ENCODE data around the gene JARID2.

Gene JARID2

DNA sequence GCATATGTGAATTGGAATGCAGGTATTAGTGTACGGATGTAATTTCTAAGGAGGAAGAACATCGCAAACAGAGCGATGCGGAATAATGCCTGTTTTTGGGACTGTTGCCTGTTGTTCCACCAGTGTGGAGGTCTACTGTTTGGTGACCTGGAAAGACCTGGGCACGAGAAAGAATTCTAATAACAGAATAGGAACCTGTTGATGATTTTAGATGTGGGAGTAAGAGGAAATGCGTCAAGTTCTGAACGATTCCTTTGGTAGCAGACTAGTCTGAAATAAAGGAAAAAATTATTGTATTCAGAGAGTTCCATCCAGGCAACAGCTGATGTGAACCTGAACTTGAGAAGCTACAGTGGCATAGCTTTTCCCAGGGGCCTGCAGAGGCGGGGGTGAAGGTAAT is 224.9 kb downstream of the JARID2 start:
- DNase-seq (ENCODE audit: low read depth), result no peak

DNA sequence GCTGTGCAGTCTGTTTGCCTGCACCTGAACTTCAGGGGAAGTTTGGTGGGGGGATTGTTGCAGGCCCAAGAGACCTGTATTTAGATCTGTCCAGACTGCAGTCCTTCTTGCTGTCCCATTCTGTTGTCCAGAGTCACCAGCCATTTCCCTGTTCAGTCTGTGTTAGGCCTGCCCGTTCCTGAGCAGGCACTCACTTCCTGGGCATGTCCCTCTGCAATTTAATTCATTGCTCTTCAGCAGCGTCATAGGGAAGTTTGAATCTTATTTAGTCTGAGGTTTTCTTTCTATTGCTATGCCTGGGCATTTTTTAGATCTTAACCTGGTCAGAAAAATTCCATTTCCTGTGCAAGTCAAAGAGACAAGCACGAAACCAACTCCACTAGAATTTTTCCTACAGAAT is 226.8 kb downstream of the JARID2 start:
- no peak for DNase-seq (ENCODE audit: low read depth)

DNA sequence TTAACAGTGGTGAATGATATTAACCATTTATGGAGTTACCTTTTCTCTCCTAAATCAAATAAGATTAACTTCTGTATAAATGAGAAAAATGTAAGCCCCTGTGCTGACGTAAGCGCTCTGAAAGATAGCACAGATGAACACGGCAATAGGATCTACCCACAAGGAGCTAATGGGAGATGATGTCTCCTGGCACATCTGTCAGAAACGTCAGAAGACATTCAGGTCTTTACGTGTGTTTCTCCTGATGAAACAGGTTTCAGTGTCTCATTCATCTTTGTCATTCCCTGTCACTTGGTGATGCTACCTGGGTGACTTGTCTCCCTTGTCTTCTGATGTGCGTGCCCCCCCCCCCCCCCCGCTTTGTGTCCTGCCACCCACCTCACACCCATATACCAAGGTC is 227.3 kb downstream of the JARID2 start:
- no peak for DNase-seq (ENCODE audit: low read depth)

DNA sequence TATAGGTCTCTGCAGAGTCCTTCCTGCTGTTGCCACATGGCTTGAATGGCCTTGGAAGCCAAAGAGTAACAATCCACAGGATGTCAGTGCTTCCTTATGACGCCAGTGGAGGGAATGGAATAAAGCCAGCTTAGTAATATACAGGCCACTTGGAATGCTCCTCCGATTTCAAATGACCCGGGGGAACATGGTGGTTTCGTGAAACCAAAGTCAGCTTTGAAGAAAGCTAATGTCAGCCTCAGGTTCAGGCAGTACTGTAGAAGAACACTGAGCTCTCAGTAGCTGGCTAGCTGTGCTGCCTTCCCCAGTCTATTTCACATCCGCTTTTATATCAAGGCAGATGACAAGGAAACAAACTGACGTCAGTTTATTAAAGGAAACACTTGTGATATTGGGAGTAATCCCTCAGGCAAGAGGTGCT is 227.9 kb downstream of the JARID2 start:
- DNase-seq (ENCODE audit: low read depth), result peak; percentile 86

DNA sequence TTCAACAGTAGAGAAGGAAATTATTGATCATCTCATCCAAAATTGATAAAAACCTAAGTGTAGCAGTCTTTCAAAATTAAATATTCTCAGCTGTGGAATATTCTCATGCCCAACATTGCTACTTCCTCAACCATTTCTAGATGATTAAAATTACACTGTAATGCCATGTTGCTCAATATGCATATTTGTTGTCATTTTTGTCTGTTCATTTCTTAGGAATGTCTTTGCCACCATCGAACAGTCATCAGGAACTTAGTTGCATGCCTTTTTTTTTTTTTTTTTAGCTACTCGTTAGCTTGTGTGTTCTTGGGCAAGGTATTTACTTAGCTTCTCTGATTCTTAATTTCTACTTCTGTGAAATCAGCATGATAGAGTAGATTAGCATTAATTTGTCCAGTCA is 228.3 kb downstream of the JARID2 start:
- no peak for DNase-seq (ENCODE audit: low read depth)

DNA sequence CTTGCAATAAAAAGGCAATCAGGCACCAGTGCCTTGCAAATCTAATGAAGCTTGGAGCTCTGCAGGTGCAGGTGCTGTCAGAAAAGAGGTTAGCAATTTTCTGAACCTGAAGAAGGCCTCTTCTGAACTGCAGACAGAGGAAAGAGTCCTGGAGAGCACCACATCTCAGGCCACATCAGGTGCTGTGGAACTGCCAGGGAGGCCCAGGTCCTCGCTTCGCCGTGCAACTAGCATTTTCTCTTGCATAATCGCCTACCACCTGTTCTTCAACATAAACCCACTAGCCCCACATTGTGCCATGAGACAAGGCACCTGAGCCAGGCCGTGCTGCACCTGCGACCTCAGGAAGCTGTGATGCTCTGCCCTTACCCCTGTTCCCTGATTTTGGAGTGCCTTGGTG is 229.4 kb downstream of the JARID2 start:
- no peak for DNase-seq (ENCODE audit: low read depth)

DNA sequence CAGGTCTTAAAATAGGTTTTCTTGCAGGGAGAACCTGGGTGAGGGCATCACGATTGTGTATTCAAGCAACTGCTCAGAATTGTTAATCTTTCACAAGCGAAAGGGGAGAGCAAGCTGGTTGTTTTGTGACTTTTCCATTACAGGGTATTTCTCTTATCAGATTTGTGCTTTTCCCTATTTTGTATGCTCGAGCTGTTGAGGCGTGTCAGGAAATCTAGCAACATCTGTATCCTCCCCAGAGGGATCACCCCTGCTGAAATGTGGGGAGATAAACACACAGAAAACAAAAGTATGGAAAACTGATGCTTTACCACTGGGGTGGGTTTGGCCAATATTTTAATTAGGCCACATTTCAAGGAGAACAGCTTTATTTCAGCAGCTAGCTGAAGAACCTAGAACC is 230.0 kb downstream of the JARID2 start:
- no peak for DNase-seq (ENCODE audit: low read depth)

DNA sequence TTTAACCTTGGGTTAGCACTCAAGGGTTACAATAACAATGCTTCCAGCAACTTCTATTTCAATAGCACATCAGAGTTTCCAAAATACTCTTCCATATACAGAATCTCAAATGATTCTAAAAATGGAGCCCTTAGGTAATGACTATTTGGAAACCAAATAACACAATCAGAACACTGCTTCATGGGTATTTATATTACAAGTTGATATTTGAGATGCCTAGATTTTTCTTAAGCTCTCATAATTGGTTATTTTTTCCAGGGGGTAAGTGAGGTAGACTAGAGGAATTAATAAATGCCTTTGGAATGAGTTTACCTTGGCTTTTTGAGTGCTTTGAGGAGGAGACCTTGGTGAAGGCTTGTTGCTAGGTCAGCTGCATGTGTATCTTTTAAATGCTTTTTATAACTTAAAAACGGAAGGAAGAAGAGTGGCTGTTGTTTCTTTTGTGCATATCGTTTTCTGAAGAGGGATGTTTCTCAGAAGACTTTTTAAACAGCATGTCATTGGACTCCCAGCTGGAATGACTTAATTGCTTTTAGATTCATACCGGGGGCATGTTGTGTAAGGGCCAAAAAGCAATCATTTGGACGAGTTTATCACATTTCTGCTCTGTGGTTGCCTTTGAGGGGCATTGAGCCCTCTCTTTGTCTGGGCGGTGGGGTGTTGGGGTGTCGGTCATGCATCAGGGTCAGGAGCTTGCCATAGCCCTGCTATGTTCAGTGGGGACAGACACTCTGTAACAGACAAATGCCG is 230.9 kb downstream of the JARID2 start:
- DNase-seq (ENCODE audit: low read depth), result no peak

DNA sequence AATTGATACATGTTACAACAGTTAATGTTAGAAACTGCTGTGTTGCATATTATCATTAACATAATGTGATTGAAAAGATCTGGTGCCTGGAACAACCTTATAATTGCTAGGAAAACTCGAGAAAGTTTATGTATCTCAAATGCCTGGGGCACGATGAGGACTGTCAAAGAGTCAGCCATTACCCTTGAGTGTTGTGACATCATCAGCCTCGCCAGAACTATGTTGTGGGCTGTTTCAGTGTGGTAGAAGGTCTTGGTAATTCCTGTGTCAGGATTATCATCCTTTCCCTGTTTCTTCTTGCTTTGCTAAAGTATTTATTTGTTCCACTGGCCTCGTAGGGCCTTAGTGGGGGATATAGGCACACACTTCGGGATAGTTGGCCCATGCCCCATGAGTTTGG is 231.9 kb downstream of the JARID2 start:
- no peak for DNase-seq (ENCODE audit: low read depth)

DNA sequence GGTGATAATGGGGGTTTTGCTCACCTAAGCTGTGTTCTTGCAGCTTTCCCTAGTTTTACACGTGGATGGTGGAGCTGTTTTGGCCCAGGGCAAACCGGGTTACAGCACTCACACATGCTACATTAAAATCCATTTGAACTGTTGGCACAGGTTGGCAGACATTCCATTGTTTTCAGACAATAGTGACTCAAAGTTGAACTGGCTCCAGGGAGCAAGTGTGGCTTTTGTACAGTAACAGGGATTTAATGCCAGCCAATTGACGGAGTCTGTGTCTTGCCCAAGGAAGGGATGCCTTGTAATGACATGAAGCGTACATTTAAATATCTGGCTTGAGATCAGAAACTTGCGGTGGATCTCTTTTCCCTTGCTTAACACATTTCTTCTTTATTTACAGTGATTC is 233.9 kb downstream of the JARID2 start:
- no peak for DNase-seq (ENCODE audit: low read depth)

DNA sequence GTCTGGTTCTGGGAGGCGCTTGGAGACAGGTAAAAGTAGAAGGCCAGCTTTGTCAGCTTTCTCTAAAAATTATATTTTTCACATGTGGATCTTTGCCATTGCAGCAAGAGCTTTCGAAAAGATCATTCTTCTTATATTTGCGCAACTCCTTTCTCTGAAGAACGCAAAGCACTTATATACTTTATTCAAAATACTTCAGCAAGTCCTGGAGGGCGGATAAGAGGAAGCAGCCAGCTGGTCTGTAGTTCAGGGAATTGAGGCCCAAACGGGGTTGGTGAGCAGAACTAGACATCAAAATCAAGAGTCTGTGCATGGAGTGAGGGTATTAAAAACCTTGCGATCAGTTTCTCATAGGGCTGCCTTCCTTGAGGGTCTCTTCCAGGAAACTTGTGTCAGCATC is 234.7 kb downstream of the JARID2 start:
- no peak for DNase-seq (ENCODE audit: low read depth)

DNA sequence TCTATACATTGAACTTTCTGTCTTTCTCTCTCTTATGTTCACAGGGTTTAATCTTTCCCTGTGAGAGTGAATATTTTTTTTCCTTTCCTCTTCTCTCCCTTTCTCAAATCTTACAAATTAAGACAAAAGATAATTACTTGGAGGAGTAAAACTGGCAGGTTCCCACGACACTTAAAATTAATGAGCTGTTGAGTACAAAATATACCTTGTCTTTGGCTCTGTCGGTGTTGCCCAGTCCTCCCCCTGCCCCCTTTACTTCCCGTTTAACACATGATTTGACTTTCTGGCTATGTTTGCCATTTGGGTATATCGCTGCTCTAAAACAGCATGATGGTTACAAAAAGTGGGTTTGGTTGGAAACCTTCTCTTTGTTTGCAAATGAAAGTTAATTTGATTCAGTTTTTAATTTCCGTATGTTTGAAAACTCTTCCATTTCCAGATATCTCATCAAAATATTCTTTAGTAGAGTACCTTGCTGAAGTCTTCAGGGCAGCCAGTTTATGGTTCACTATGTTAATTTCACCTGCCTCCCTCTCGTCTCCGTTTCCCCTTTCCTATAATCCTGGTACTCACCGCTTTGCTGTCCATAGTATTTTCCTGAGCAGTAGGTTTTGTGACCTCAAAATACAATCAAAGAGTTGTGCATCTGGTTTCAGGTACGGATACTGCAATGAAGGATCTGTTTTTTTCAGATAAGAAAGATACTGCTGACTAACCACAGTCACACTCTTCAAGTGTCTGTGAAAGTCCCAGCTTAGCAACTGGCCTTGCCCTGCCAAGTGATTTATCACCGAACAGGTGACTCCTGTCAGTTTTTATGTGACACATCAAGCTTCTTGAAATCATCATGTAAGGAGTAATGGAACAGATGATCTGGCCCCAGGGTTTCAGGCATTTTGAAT is 235.8 kb downstream of the JARID2 start:
- no peak for DNase-seq (ENCODE audit: low read depth)

DNA sequence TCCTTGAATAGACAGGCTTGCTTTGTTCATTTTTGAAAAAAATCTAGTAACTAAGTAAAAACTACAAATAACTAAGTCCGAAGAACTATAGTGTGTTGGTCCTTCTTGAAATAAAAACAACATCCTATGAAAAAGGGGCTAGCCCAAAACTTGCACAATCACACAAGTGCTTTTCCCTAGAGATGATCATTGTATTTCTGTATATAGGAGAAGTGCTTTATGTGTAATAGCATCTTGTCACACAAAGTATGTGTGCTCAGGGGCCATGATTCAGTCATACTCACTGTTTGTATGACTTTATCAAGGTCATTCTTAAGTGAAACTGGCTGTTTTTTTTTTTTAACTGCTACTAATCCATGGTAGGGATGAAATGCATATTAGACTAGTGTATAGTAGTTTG is 237.2 kb downstream of the JARID2 start:
- DNase-seq (ENCODE audit: low read depth), result no peak

DNA sequence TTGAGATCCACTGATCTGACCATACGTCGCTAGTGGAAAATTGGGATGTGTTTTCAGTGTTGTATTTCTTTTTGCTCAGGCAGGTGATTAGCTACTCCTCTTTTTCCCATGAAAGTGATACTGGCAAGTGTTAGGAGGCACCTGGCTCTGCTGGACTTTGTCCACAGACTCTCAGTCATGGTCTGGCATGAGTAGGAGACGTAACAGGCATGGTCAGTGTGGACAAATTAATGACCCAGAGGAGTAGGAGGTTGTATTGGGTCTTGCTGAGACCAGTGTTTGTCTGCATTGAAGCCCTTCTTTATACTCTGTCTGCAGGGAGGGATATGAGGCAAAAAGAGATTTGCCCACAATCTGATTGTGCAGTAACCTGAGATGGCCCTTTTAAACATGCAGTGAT is 238.3 kb downstream of the JARID2 start:
- no peak for DNase-seq (ENCODE audit: low read depth)

DNA sequence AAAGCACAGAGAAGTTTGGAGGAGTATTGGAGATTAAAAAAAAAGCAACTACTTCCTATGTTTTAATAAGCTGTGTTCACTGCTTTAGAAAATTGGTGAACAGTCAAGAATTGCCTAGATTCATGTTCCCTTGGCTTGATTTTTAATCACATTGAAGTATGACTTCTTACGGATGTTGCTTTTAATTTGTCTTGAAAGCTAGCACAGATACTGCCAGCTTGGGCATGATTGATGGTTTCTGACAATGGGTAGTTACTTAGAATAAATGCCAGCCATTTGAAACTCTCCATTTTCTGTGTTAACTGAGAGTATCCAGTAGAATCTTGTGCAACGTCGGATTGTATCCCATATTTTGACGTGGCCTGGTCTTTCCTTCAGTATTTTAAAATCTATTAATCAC is 239.0 kb downstream of the JARID2 start:
- no peak for DNase-seq (ENCODE audit: low read depth)

DNA sequence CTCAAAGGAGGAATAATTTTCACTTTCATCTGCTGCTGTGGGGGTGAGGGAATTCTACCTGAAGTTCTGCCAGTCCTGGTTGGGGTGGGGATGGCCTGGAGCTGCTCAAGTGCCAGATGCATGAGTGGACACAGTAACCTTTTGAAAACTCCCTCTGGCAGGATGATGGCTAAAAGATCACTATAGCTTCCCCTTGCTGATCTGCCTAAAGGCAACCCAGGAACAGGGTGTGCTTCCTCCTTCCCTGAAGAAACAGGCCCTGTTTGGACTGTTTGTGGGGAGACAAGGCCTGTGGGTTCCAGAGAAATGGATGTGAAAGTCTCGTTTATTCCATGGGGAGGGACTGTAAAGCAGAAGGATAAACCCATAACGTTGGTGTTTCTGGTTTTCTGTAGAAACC is 240.1 kb downstream of the JARID2 start:
- no peak for DNase-seq (ENCODE audit: low read depth)

DNA sequence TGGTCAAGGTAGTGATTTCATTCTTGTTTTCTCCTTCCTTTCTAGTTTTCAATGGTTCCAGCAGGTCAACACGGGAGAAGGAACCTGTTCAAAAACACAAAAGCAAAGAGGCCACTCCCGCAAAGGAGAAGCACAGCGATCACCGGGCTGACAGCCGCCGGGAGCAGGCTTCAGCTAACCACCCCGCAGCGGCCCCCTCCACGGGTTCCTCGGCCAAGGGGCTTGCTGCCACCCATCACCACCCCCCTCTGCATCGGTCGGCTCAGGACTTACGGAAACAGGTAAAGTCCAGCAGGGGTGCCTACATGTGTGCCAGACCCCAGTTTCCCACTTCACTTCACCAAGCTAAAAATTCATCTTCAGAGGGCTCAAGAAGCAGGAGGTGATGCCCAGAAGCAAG is 241.4 kb downstream of the JARID2 start:
- no peak for DNase-seq (ENCODE audit: low read depth)

DNA sequence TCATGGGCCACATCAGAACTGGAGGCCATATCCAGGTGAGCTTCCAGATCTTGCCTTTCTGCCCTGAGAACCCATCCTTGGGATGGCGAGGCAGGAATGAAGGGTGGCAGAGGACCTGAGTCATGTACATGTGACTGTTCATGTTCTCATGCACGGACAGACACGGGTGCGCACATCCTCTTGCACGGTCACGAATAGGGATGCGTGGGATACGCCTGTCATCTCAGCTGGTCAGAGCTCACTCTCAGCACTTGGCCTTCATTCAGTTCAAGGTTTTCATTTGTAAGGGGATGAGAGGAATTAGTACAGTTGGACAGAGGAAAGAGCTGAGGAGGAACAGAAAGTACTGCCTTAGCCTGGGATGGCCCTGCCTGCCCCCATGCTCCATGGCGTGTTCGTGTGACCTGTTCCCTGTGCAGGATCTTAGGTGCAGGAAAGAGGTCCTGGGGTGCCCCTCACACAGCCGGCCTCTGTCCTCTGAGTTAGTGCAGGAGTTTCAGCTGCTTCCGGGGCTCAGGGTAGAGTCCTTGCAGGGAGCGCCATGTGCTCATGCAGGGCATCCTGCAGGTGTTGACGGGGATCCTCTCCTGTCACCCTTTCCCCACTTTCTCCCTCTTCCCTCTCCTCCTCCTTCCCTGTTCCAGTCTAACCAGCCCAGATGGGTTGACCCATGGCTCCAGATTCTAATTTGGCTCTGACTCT is 243.5 kb downstream of the JARID2 start:
- DNase-seq (ENCODE audit: low read depth), result no peak

DNA sequence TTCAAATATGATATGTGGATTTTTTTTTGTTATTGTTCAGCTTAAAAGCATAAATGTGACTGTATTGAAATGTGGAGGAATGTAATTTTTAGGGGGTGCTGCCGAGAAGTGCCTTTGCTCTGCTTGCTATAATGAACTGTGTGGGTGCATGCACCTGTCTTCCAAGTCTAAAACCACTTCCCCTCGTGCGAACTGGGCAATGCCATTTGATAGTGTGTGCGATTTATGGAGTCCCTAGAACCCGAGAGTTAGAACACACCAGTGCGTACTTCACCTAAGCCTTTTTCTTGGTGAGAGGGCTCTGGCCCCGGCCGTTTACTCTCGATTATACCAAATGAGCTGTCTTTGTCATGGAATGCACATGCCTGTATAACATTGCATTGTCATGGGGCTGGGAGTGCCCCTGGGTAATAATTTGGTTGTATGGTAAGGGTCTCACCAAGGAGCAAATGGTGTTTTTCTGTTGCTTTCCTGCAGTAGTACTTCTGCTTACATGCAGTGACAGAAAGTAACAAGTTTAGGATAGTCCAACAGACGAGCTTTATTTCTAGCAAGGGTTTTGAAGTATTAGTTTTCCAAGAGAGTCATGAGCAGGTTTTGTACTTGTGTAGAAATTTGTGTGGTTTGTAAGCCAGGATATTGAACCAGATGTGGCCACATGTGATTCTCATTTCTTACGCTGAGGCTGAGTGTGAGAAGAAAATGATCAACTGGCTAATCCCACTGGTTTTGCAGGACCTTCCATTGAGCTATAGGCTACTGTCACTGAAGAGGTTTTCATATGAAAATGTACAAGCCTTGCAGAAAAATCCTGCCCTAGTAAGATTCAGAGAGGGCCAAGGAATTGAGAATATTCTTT is 244.6 kb downstream of the JARID2 start:
- DNase-seq (ENCODE audit: low read depth), result no peak

DNA sequence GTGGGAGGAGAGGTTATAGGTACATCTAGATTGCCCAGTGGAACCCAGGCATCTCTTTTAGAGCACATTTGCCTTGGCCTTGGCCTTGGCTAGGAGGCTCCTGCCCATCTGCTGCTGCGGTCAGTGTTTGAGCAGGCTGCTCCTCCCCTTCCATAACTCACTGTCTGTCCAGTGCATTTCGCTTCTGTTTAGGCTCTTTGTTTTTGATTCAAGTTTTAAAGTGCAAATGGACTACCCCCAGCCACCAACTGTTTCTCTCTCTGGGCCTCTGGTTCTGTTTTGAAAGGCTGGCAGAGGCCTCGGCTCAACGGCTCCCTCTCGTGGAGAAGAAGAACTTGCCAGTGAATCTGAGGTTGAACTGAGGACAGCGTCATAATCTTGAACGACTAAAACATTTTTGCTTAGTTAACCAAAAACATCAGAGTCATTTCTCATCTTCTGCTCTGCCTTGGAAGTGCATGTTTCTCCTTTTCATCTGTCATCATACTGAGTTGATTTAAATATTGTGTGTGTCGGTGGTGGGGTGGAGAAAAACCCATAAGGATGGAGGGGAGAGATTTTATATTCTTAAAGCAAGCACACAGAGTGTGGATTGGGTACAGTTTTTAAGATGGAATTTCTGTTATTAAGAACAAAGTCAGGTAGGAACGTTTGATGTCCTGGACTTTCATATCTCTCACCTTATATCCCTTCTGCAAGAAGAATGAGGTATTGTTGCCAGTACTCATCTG is 245.6 kb downstream of the JARID2 start:
- peak; percentile 81 for DNase-seq (ENCODE audit: low read depth)

DNA sequence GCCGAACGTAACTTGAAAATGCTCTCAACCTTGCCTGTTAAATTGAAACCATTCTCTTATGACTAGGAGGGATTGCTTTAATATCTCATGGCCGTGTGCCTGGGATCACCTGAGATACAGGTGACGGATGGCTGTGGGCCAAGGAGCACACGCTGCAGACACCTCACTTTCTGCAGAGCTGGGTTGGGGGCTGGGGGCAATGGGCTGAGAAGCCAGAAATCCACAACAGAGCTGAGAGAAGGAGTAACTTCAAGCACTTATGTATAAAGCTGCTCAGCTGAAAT is 246.1 kb downstream of the JARID2 start:
- DNase-seq (ENCODE audit: low read depth), result no peak

All from stromal cell of bone marrow (primary cell).